T-helper 1 cell (primary cell): ENCODE measurements around the gene RBM18.

Experiments used
- DNase-seq, 5 donors: peaks; one replicate each; pipeline ENCODE4 v3.0.0-alpha.2; 2012 to 2020

RBM18 gene

DNA sequence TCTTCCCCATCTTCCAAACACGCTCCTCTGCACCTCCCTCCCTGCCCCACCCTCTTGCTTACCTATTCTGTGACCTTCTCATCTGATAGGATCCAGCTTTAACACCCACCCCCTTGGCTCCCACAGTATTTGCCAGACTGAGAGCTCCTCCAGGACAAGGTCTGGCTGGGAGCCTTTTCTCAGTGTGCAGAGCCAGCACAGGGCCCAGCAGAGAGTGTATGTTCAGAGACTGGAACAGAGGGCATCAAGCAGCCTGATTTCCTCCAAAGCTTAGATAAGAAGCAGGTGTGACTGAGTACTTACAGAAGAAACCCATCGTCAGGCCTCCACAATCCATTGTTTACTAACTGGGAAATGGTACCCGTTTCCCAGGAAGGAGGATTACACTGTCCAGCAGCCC, 62.5 kb downstream of the RBM18 start:
- no peak for DNase-seq

DNA sequence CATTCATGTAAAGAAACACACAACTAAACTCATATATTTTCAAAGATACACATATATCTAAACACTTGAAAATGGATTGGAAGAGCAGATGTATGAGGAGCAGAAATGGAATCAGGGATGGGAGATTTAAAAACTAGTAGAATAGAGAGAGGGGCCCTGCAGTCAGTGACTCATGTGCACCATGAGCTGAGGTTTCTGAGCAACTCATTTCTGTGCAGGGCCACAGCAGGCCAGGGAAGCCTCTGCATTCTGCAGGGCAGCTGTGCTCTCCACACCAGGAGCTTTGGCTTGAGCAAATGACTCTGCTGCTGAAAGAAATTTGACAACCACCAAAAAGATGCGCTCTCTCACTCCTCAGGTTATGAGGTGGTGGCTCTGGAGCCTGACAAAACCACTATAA, 63.0 kb downstream of the RBM18 start:
- no peak for DNase-seq

DNA sequence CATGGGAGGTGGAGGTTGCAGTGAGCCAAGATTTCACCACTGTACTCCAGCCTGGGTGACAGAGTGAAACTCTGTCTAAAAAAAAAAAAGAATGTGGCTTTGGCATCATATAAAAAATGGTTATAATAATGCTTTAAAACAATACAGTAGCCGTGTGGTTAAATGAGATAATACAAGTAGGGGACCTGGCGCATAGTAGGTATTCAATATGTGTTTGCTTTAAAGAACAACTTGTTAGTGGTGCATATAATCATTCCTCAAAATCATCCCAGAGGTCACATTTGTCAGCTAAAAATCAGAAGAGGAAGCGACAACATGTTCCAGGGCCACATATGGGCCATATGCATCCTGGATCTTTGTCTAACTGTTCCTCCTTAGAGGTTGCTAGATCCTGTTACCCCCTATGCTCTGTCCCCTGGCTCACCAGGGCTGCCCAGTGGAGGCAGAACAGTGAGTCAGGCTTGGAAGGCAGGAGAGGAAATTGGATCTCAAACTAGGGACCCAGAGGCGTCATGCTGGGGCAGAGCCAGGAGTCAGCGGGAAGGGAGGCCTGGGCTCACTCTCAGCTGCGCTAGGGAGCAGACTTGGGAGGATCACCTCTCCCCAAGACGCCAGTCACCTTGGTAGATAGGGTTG, 63.6 kb downstream of the RBM18 start:
- no peak for DNase-seq

DNA sequence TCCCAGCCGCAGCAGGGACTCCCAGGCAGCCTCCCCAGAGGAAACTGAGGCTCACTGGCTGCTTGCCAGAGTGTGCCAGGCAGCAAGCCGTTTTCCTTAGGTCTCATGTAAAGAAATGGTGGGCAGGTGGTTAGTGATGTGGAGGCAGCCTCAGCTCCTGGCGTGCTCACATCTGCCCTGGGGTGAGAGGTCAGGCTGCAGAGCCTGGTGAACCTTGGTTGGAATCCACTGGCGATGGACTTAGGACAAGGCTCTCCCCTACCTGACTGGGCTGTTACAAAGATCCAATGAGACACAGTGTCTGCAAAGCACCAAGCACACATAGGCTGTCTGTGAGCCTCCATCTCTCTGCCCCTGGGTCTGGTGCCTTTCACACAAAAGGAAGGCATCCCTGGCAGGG, 66.8 kb downstream of the RBM18 start:
- no peak for DNase-seq

DNA sequence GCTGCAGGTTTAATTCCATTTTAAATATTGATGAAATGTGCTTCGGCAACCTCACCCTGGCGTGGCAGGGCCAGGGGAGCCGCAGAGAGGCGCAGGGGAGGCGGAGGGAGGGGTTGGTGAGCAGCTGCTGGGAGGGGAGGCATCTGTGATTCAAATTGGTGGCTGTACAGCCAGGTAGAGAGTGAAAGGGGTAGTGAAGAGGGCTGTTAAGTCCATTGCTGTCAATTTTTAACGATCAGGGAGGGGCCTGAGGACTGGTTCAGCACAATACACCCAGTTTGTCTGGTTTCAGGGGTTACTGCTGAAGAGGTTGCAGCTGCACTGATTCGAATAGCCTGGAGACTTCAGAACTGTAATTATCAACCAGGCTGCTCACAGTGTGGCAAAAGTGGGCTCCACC, 67.2 kb downstream of the RBM18 start:
- DNase-seq: no peak

DNA sequence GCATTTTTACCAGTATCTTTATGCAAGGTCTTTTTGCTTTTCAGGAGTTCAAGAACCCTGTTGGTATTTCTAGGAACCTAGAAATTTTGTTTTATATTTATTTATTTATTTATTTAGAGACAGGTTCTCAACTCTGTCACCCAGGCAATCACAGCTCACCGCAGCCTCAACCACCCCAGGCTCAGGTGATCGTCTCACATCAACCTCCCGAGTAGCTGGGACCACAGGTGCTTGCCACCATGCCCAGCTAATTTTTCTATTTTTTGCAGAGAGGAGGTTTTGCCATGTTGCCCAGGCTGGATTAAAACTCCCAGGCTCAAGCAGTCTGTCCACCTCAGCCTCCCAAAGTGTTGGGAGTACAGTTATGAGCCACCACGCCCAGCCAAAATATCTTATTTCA, 68.8 kb downstream of the RBM18 start:
- DNase-seq: no peak

DNA sequence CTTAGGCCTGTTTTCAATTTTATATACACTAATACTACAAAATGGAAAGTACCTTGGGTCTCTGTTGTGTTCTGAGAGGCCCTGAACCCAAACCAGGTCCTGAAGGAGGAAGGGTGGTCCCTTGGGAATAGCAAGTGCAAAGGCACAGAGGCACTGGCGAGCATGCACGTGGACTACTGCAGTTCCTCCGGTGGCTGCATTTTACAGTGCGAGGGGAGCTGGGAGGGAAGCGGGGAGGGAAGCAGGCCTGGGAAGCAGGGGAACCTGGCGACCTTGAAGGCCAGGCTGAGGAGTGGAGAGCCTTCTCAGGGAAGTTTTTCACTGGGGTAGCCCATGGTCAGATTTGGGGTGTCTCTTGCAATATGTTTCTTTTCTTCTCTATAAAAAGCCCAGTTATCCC, 71.0 kb downstream of the RBM18 start:
- DNase-seq: no peak

DNA sequence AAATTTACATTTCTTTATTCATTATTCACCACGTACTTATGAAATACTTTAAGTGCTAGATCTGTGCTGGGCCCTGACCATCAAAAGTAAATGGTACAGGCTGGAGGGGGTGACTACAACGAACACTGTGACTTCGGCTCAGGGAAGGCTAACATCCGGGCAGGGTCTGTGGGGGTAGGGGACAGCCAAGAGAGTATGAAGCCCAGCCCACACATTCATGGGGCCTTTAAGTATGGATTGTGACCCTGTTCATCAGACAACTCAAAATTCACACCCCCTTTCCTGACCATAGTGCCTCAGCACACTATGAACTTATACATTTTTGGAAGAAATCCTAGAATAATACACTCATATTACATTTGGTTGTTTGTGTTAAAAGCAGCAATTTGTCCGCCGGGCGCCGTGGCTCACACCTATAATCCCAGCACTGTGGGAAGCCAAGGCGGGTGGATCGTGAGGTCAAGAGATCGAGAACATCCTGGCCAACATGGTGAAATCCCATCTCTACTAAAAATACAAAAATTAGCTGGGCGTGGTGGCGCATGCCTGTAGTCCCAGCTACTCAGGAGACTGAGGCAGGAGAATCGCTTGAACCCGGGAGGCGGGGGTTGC, 71.6 kb downstream of the RBM18 start:
- no peak for DNase-seq

DNA sequence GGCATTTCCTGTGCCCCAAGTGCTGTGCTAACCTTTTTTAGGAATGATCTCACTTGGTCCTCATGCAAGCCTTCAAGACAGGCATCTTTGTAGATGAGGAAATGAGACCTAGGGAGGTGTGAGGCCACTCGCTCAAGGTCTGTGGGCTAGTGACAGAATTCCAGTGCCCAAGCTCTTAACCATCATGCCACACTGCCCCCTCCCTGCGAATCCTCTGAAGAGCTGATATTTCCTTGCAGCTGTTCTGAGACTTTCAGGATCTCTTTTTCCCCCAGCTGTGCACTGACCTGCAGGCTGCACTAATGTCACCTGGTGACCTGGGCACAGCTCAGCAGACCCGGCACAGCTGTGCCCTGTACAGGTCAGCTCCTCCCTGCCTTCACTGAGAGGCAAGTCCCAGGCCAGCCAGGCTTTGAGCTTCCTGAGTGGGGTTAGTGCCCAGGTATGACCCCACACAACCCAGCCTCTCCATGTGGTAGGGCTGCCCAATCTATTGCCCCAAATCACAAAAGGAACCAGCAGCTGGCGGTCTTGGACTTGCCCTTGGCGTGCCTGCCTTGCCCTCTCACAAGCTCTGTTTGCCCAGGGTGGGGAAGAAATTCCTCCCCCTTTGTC, 72.3 kb downstream of the RBM18 start:
- DNase-seq: no peak

DNA sequence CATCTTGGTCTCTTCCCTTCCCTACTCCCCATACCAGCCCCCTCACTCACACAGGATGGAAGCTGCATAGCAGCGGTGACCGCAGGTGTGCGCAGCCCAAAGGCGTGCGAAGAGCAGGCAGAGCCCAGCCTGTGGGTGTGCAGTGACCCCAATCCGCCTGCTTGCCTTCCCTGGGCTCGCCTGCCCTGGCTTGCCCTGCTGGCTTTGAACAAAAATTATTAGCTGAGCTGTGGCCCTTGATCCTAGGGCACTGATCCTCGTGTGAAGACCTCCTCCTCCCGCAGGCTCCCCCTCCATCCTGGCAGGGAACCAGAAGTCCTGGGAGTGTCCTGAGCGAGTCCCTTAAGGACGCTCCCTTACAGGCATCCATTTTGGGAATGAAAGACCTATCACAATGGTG, 73.1 kb downstream of the RBM18 start:
- DNase-seq: no peak

DNA sequence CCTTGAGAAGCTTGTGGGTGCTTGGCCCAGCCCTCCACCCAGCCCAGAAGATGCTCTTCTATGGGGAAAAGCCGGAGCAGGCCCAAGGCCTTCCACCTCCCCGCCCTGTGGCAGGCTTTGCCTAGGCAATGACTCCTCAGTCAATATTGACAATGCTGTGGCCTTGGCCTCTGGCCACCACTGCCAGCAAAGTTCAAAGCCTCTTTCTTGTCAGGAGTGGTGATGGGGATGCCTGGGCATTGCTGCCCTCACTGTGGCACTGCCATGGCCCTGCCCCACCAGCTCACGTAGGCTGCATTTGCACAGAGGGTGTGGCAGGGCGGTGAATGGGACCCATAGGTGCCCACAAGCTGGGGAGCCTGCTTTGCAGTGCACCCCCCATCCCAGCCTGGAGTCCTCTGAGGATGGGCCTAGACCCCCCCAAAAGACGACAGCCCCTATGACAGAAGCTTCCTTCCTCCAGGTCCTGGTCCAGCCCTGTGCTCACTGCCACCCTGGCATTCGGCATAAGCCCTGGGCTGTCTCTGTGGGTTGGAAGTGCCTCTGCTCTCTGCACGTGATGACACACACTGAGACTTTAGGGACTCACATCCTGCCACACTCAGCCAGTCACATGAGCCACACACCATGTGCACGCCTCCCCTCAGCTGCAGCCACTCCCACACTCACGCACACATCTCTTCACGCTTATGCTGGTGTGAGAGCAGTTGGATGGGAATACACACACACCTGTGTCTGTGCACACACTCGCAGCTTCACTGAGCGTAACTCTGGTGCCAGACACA, 73.9 kb downstream of the RBM18 start:
- no peak for DNase-seq

DNA sequence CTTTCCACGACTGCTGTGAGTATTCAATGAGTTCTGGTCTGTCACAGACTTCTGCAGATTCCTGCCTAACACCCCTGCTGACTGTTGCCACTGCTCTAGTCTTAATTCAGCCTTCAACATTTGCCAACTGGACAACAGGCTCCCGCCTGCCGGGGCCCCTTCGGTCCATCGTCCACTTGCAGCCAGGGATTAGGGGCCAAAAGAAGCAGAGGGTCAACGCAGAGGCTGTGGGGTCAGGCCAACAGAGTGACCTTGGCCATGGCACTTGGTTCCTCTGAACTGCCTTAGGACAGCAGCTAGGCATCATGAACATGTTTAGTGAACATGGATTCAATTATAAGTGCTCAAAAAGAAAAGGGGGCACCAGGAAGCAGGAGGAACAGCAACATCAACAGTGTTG, 76.3 kb downstream of the RBM18 start:
- no peak for DNase-seq
